ENCODE results near the gene RALGPS1.

RALGPS1 gene

GRCh38 chr9:127131871-127132270, 217.3 kb downstream of the RALGPS1 start:
- no peak for TF ChIP-seq CTCF (IDR thresholded peaks at IDR 0.05)

GRCh38 chr9:127132375-127132774, 217.8 kb downstream of the RALGPS1 start:
- no peak for TF ChIP-seq CTCF (IDR thresholded peaks at IDR 0.05)

GRCh38 chr9:127132921-127133647, 218.5 kb downstream of the RALGPS1 start:
- TF ChIP-seq CTCF (IDR thresholded peaks at IDR 0.05): no peak

- TF ChIP-seq CTCF (IDR thresholded peaks at IDR 0.05): no peak
These were observed 219.2 kb downstream of the RALGPS1 start for GRCh38 chr9:127133739-127134167.

GRCh38 chr9:127135056-127135745, 220.6 kb downstream of the RALGPS1 start:
- no peak for TF ChIP-seq CTCF (IDR thresholded peaks at IDR 0.05)

- TF ChIP-seq CTCF (IDR thresholded peaks at IDR 0.05): no peak
These were observed 221.7 kb downstream of the RALGPS1 start for GRCh38 chr9:127136081-127136879.

GRCh38 chr9:127136880-127137639, 222.5 kb downstream of the RALGPS1 start:
- no peak for TF ChIP-seq CTCF (IDR thresholded peaks at IDR 0.05)
